NB4 (cell line): ENCODE results near the gene GRIK3.

Experiments
- MAX ChIP-seq: IDR thresholded peaks from 2 replicates; pipeline ENCODE4 v1.6.1; 2011; ENCODE audit warnings: low read depth, low read length
- TF ChIP-seq, protein P1 (sequence below): IDR thresholded peaks from one replicate; pipeline ENCODE4 v1.5.1; 2012; ENCODE audit warnings: low read depth, low read length

DNA sequence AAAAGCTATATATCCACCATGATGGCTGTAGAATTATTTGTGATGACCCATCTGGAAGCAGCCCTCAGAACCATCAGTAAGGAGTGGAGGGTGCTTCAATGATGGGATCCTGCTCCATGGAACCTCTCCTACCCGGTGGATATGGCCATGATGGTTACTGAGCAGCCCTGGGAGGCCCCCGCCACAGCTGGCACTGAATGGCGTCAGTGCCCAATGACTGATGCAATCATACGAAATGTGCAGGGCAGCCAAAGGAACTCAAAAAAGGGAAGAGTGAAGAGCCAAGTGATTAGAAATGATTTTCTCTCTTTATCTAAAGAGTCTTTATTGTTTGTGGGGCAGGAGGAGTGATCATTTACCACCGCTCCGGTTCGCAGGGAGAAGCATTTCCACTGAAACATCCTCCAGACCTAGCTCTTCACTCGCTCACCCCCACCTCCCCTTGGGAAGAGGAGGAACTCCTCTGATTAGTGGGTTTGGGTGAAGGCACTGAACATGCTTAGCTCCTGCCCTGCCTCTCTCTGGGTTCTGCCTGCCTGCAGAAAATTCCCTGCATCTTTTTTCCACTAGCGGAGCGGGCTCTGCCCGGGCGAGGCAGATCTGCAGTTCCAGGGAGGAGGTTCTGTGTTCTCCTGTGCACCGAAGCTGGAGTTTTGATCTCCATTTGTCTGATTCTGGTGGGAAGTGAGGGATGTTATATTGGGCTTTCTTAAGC is 260.3 kb downstream of the GRIK3 start:
- TF ChIP-seq, protein P1, sequence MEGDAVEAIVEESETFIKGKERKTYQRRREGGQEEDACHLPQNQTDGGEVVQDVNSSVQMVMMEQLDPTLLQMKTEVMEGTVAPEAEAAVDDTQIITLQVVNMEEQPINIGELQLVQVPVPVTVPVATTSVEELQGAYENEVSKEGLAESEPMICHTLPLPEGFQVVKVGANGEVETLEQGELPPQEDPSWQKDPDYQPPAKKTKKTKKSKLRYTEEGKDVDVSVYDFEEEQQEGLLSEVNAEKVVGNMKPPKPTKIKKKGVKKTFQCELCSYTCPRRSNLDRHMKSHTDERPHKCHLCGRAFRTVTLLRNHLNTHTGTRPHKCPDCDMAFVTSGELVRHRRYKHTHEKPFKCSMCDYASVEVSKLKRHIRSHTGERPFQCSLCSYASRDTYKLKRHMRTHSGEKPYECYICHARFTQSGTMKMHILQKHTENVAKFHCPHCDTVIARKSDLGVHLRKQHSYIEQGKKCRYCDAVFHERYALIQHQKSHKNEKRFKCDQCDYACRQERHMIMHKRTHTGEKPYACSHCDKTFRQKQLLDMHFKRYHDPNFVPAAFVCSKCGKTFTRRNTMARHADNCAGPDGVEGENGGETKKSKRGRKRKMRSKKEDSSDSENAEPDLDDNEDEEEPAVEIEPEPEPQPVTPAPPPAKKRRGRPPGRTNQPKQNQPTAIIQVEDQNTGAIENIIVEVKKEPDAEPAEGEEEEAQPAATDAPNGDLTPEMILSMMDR: no peak
- no peak for TF ChIP-seq MAX
